ENCODE measurements around the gene MEF2B.
A peak's percentile ranks its signal among the peaks of the same experiment; 100 is the strongest.

MEF2B gene

DNA sequence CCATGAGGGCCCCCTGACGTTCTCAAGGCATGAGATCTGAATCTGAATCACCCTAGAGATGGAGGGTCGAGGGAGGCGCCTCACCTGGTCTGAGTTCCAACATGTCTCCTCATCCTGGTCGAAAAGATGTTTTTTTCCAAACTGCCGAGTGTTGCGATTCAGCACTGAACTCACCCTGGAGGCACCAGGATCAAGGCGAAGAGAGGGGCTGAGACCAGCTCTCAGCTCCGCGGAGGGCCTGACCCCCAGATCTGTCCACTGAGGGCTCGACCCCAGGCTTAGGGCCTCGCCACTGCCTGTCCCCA lies 32.6 kb upstream of the MEF2B start:
- H3K27me3 ChIP-seq (ENCODE audit: low read length): no peaks in the 10 kb centered on the region
- no peak overlapping the region for H2AFZ ChIP-seq (ENCODE audit: low read depth, low read length, severe bottlenecking)
- peak overlapping the region; percentile 83 for H3K4me3 ChIP-seq (ENCODE audit: insufficient read depth, low read length, poor library complexity, severe bottlenecking)
- peaks cover 12% of the 10 kb centered on the region for H3K79me2 ChIP-seq (ENCODE audit: insufficient read depth, low read length)
- H3K9me2 ChIP-seq (replicated peaks; ENCODE audit: insufficient read depth, low read length): no peaks in the 10 kb centered on the region
- peak overlapping the region; percentile 74 for H3K9ac ChIP-seq (ENCODE audit: low read length)
- no peaks in the 10 kb centered on the region for H3K36me3 ChIP-seq (ENCODE audit: low read length)
- TF ChIP-seq, protein P1, sequence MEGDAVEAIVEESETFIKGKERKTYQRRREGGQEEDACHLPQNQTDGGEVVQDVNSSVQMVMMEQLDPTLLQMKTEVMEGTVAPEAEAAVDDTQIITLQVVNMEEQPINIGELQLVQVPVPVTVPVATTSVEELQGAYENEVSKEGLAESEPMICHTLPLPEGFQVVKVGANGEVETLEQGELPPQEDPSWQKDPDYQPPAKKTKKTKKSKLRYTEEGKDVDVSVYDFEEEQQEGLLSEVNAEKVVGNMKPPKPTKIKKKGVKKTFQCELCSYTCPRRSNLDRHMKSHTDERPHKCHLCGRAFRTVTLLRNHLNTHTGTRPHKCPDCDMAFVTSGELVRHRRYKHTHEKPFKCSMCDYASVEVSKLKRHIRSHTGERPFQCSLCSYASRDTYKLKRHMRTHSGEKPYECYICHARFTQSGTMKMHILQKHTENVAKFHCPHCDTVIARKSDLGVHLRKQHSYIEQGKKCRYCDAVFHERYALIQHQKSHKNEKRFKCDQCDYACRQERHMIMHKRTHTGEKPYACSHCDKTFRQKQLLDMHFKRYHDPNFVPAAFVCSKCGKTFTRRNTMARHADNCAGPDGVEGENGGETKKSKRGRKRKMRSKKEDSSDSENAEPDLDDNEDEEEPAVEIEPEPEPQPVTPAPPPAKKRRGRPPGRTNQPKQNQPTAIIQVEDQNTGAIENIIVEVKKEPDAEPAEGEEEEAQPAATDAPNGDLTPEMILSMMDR (IDR thresholded peaks at IDR 0.05; ENCODE audit: insufficient read depth, low read length, poor library complexity, severe bottlenecking): no peak
- no peak for TF ChIP-seq EZH2phosphoT487 (conservative IDR thresholded peaks at IDR 0.05; ENCODE audit: low read length)
- H3F3A ChIP-seq (ENCODE audit: insufficient read depth): no peaks in the 10 kb centered on the region
- no peaks in the 10 kb centered on the region for H3K9me3 ChIP-seq (ENCODE audit: insufficient read depth, low read length)
- no peaks in the 10 kb centered on the region for H4K20me1 ChIP-seq (ENCODE audit: low read depth, low read length)
- peak overlapping the region; percentile 80 for H3K4me2 ChIP-seq (ENCODE audit: low read depth, low read length, poor library complexity, severe bottlenecking)
- peak overlapping the region; percentile 46 for H3K27ac ChIP-seq (ENCODE audit: low read depth, low read length)

DNA sequence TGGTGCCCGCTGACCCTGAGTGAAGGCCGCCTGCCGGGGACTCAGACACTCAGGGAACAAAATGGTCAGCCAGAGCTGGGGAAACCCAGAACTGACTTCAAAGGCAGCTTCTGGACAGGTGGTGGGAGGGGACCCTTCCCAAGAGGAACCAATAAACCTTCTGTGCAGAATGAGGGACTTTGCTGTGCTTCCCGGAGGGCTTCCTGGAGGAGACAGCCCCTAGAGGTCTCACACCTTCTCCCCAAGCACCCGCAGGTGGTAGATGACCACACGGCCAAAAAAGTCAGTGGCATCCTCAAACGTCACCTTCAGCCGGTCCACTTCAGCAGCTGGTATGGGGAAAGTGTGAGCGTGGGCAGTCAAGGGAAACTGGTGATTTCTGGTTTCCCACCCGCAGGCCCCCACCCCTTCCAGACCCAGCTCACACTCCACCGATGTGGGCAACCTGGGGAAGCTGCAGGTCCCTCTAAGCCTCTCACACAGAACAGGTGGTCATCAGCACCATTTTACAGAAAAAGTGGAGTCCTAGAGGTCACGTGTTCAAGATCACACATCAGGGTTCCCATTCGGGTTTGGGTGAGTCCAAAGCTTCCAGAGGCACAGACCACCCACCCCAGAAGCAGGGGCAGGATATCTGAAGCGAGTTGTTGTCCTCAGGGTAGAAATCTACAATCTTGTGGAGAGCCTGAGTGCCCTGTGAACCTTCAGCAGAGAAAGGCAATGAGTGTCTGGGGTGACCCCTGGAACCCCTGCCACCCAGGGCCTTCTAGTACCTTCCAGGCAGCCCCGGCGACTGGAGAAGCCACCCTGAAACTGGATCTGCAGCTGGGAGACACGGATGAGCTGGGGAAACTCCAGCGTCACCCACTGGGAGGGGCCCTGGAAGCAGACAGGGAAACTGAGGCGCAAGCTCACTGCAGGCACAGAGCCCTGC lies 31.9 kb upstream of the MEF2B start:
- H3K27me3 ChIP-seq (ENCODE audit: low read length): no peaks in the 10 kb centered on the region
- no peaks in the 10 kb centered on the region for H3F3A ChIP-seq (ENCODE audit: insufficient read depth)
- H2AFZ ChIP-seq (ENCODE audit: low read depth, low read length, severe bottlenecking): no peak overlapping the region
- H3K4me2 ChIP-seq (ENCODE audit: low read depth, low read length, poor library complexity, severe bottlenecking): peak overlapping the region; percentile 80
- H3K9me3 ChIP-seq (ENCODE audit: insufficient read depth, low read length): no peaks in the 10 kb centered on the region
- TF ChIP-seq EZH2phosphoT487 (conservative IDR thresholded peaks at IDR 0.05; ENCODE audit: low read length): no peak
- TF ChIP-seq, protein P1 (IDR thresholded peaks at IDR 0.05; ENCODE audit: insufficient read depth, low read length, poor library complexity, severe bottlenecking): no peak
- peak overlapping the region; percentile 83 for H3K4me3 ChIP-seq (ENCODE audit: insufficient read depth, low read length, poor library complexity, severe bottlenecking)
- peaks cover 12% of the 10 kb centered on the region for H3K79me2 ChIP-seq (ENCODE audit: insufficient read depth, low read length)
- H3K9me2 ChIP-seq (replicated peaks; ENCODE audit: insufficient read depth, low read length): no peaks in the 10 kb centered on the region
- H3K36me3 ChIP-seq (ENCODE audit: low read length): no peaks in the 10 kb centered on the region
- no peaks in the 10 kb centered on the region for H4K20me1 ChIP-seq (ENCODE audit: low read depth, low read length)
- peak overlapping the region; percentile 74 for H3K9ac ChIP-seq (ENCODE audit: low read length)
- H3K27ac ChIP-seq (ENCODE audit: low read depth, low read length): peak overlapping the region; percentile 46

DNA sequence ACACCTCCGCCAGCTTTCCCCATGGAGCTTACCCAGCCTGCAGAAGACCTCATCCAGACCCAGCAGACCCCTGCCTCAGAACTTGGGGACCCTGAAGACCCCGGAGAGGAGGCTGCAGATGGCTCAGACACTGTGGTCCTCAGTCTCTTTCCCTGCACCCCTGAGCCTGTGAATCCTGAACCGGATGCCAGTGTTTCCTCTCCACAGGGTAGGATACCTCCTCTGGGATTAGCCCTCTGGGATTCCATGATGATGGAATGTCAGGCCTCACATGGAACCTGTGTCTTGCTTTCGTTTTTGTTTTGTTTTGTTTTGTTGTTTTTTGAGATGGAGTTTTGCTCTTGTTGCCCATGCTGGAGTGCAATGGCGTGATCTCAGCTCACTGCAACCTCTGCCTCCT lies 23.9 kb upstream of the MEF2B start:
- no peaks in the 10 kb centered on the region for H4K20me1 ChIP-seq (ENCODE audit: low read depth, low read length)
- H2AFZ ChIP-seq (ENCODE audit: low read depth, low read length, severe bottlenecking): no peak overlapping the region
- H3F3A ChIP-seq (ENCODE audit: insufficient read depth): peaks cover 3% of the 10 kb centered on the region; the same call in 1 of the 2 replicates
- H3K4me2 ChIP-seq (ENCODE audit: low read depth, low read length, poor library complexity, severe bottlenecking): peak overlapping the region; percentile 72
- H3K36me3 ChIP-seq (ENCODE audit: low read length): no peaks in the 10 kb centered on the region
- H3K9ac ChIP-seq (ENCODE audit: low read length): peak overlapping the region; percentile 90
- no peak overlapping the region for H3K27ac ChIP-seq (ENCODE audit: low read depth, low read length)
- TF ChIP-seq, protein P1 (IDR thresholded peaks at IDR 0.05; ENCODE audit: insufficient read depth, low read length, poor library complexity, severe bottlenecking): no peak
- no peak for TF ChIP-seq EZH2phosphoT487 (conservative IDR thresholded peaks at IDR 0.05; ENCODE audit: low read length)
- peak overlapping the region; percentile 100 for H3K4me3 ChIP-seq (ENCODE audit: insufficient read depth, low read length, poor library complexity, severe bottlenecking)
- no peaks in the 10 kb centered on the region for H3K9me2 ChIP-seq (replicated peaks; ENCODE audit: insufficient read depth, low read length)
- peaks cover 40% of the 10 kb centered on the region for H3K79me2 ChIP-seq (ENCODE audit: insufficient read depth, low read length)
- H3K9me3 ChIP-seq (ENCODE audit: insufficient read depth, low read length): no peaks in the 10 kb centered on the region
- H3K27me3 ChIP-seq (ENCODE audit: low read length): no peaks in the 10 kb centered on the region

Measured in SU-DHL-6 (cell line).